Chondrocyte (in vitro differentiated cells): ENCODE measurements around the gene ZNF396. TPM values are rescaled to one million over a fixed set of nuclear protein-coding genes. Genes with fewer than 3 reads are reported as not detected.
A peak's percentile ranks its signal among the peaks of the same experiment; 100 is the strongest.

Experiments used
- DNase-seq: peaks from one replicate; pipeline ENCODE4 v3.0.0; 2021; ENCODE audit warnings: mixed read lengths, low spot score
- H3K27ac Mint-ChIP-seq: one replicate; pipeline ENCODE4 v1.8.0; 2021; ENCODE audit warnings: mild to moderate bottlenecking, moderate library complexity, mixed read lengths; ENCODE audit not compliant: unreplicated experiment
- H3K27me3 Mint-ChIP-seq: 2 replicates; pipeline ENCODE4 v1.8.0; 2021; ENCODE audit warnings: low read depth, mixed read lengths
- H3K36me3 Mint-ChIP-seq: 2 replicates; pipeline ENCODE4 v1.8.0; 2021; ENCODE audit warnings: low read depth, mixed read lengths
- H3K4me1 Mint-ChIP-seq: 2 replicates; pipeline ENCODE4 v1.8.0; 2021; ENCODE audit warnings: low read depth, mild to moderate bottlenecking, mixed read lengths
- H3K4me3 Mint-ChIP-seq: one replicate; pipeline ENCODE4 v1.8.0; 2021; ENCODE audit warnings: mild to moderate bottlenecking, moderate library complexity, mixed read lengths; ENCODE audit not compliant: unreplicated experiment
- H3K9me3 Mint-ChIP-seq: 2 replicates; pipeline ENCODE4 v1.8.0; 2021; ENCODE audit warnings: low read depth, mixed read lengths
- CTCF ChIP-seq: fragments of 200-600 bp; sonication (generic); IDR thresholded peaks from 2 replicates; pipeline ENCODE4 v1.5.0; 2021; ENCODE audit warnings: antibody characterized with exemption, mild to moderate bottlenecking, moderate library complexity
- total RNA-seq: library from RNA; stranded (reverse); gene quantifications from 3 replicates; pipeline ENCODE4 v1.2.1, GENCODE V29; 2021

ZNF396 gene
- total RNA-seq, 1 donor from 2014 or later: 1.5 TPM

GRCh38 chr18:35386600-35387100 is 9.5 kb upstream of the ZNF396 start:
- Mint-ChIP-seq H3K36me3 (peaks cover 3% of the 10 kb centered on the region), H3K27ac (peak overlapping the region; percentile 38), H3K27me3 (peaks cover 2% of the 10 kb centered on the region), H3K9me3 (peaks cover 3% of the 10 kb centered on the region), H3K4me1 (peaks cover 30% of the 10 kb centered on the region), H3K4me3 (no peak overlapping the region)
- no peak for DNase-seq
- peak; percentile 94 for TF ChIP-seq CTCF

- Mint-ChIP-seq H3K27me3 (peaks cover 2% of the 10 kb centered on the region), H3K4me1 (peaks cover 14% of the 10 kb centered on the region), H3K36me3 (peaks cover 3% of the 10 kb centered on the region), H3K27ac (no peak overlapping the region), H3K9me3 (peaks cover 3% of the 10 kb centered on the region), H3K4me3 (no peak overlapping the region)
- no peak for TF ChIP-seq CTCF
- no peak for DNase-seq
Measured at GRCh38 chr18:35383136-35383535, 6.0 kb upstream of the ZNF396 start.

- Mint-ChIP-seq H3K27ac (no peak overlapping the region), H3K27me3 (peaks cover under 1% of the 10 kb centered on the region), H3K4me1 (peaks cover 16% of the 10 kb centered on the region), H3K36me3 (peaks cover 3% of the 10 kb centered on the region), H3K4me3 (no peak overlapping the region), H3K9me3 (peaks cover 3% of the 10 kb centered on the region)
- no peak for TF ChIP-seq CTCF
- DNase-seq: no peak
Measured at GRCh38 chr18:35379421-35379820, 2.3 kb upstream of the ZNF396 start.

GRCh38 chr18:35378574-35378896 is 1.4 kb upstream of the ZNF396 start:
- H3K4me3 Mint-ChIP-seq: no peak overlapping the region
- DNase-seq: no peak
- peaks cover 5% of the 10 kb centered on the region for H3K36me3 Mint-ChIP-seq
- peaks cover 16% of the 10 kb centered on the region for H3K4me1 Mint-ChIP-seq
- H3K9me3 Mint-ChIP-seq: peaks cover 3% of the 10 kb centered on the region
- H3K27ac Mint-ChIP-seq: peak overlapping the region; percentile 7
- no peaks in the 10 kb centered on the region for H3K27me3 Mint-ChIP-seq
- TF ChIP-seq CTCF: peak; percentile 2

GRCh38 chr18:35377875-35378573 is 887 bp upstream of the ZNF396 start:
- peaks cover 3% of the 10 kb centered on the region for H3K9me3 Mint-ChIP-seq
- no peak for DNase-seq
- H3K27ac Mint-ChIP-seq: peak overlapping the region; percentile 7
- H3K4me3 Mint-ChIP-seq: peak overlapping the region; percentile 70
- H3K36me3 Mint-ChIP-seq: peaks cover 5% of the 10 kb centered on the region
- peak; percentile 19 for TF ChIP-seq CTCF
- H3K4me1 Mint-ChIP-seq: peaks cover 16% of the 10 kb centered on the region
- H3K27me3 Mint-ChIP-seq: no peaks in the 10 kb centered on the region
